SK-N-SH (cell line): ENCODE measurements around the gene CCDC102B. TPM values are rescaled to one million over a fixed set of nuclear protein-coding genes. Genes with fewer than 3 reads are reported as not detected.

Experiments used
- CTCF ChIA-PET: fragments of 300-600, 350-600 bp; formaldehyde crosslinking; extraction: SDS; loops from one replicate; lab custom pipeline; 2021; lab: Yijun Ruan, JAX
- POLR2A ChIA-PET: fragments of 350-600 bp; sonication (Branson Sonifier 250); formaldehyde crosslinking; extraction: SDS; loops from one replicate; lab custom pipeline; 2020; ENCODE audit warnings: antibody characterized with exemption, inconsistent platforms; lab: Yijun Ruan, JAX
- DNase-seq: peaks from one replicate; pipeline ENCODE4 v3.0.0; 2012
- H2AFZ ChIP-seq: fragments of 200-600 bp; sonication (generic); 2 replicates; pipeline ENCODE4 v1.8.1; 2016; ENCODE audit warnings: antibody characterized with exemption, mild to moderate bottlenecking, low read depth
- H3F3A ChIP-seq: fragments of 200-600 bp; sonication (generic); replicated peaks from 2 replicates; pipeline ENCODE3; 2016; ENCODE audit warnings: antibody characterized with exemption, mild to moderate bottlenecking; ENCODE audit not compliant: insufficient read depth
- H3K27ac ChIP-seq, 2 experiments: fragments of 200-500 bp in 1 of 2; fragments of 200-600 bp in 1 of 2; sonication (Bioruptor generic) in 1 of 2; sonication (generic), shearing (Covaris generic) in 1 of 2; 2 replicates each; pipeline versions ENCODE4 v1.5.1 to v1.6.1; 2014 to 2016; ENCODE audit warnings: low read depth in 2 of 2, inconsistent platforms in 1 of 2, low read length in 1 of 2, mild to moderate bottlenecking in 1 of 2, mixed read lengths in 1 of 2
- H3K27me3 ChIP-seq: fragments of 200-600 bp; sonication (generic), shearing (Covaris generic); 2 replicates; pipeline ENCODE4 v1.6.1; 2016; ENCODE audit warnings: mixed run types; ENCODE audit not compliant: insufficient read depth
- H3K36me3 ChIP-seq, 2 experiments: fragments of 200-500 bp in 1 of 2; fragments of 200-600 bp in 1 of 2; sonication (Bioruptor generic) in 1 of 2; sonication (generic) in 1 of 2; replicated peaks in 1 of 2; 2 replicates each; pipeline versions ENCODE3 to v1.5.1; 2014 to 2016; ENCODE audit warnings: low read length in 1 of 2, mild to moderate bottlenecking in 1 of 2; ENCODE audit not compliant: insufficient read depth in 2 of 2, control insufficient read depth in 1 of 2
- H3K4me1 ChIP-seq, 2 experiments: fragments of 200-500 bp in 1 of 2; fragments of 200-600 bp in 1 of 2; sonication (Bioruptor generic) in 1 of 2; sonication (generic), shearing (Covaris generic) in 1 of 2; 2 replicates each; pipeline versions ENCODE4 v1.5.1 to v1.6.1; 2014 to 2016; ENCODE audit warnings: low read depth in 1 of 2, low read length in 1 of 2, mixed run types in 1 of 2; ENCODE audit not compliant: insufficient read depth in 2 of 2, control insufficient read depth in 1 of 2
- H3K4me2 ChIP-seq: fragments of 200-600 bp; sonication (generic), shearing (Covaris generic); 2 replicates; pipeline ENCODE4 v1.6.1; 2017; ENCODE audit warnings: mixed run types
- H3K4me3 ChIP-seq, 2 experiments: fragments of 200-500 bp in 1 of 2; fragments of 200-600 bp in 1 of 2; sonication (Bioruptor generic) in 1 of 2; sonication (generic), shearing (Covaris generic) in 1 of 2; 2 replicates each; pipeline versions ENCODE4 v1.5.1 to v1.8.1; 2014 to 2016; ENCODE audit warnings: low read depth in 2 of 2, inconsistent platforms in 1 of 2, low read length in 1 of 2, mild to moderate bottlenecking in 1 of 2, mixed read lengths in 1 of 2, moderate library complexity in 1 of 2
- H3K79me2 ChIP-seq: fragments of 200-600 bp; sonication (generic); 2 replicates; pipeline ENCODE4 v1.8.1; 2017; ENCODE audit warnings: mild to moderate bottlenecking; ENCODE audit not compliant: insufficient read depth
- H3K9ac ChIP-seq: fragments of 200-600 bp; sonication (generic); 2 replicates; pipeline ENCODE4 v1.6.1; 2017; ENCODE audit warnings: mixed run types
- H3K9me2 ChIP-seq: fragments of 200-600 bp; sonication (generic); 2 replicates; pipeline ENCODE4 v1.6.1; 2017; ENCODE audit warnings: mixed run types
- H3K9me3 ChIP-seq: fragments of 200-600 bp; sonication (generic); 2 replicates; pipeline ENCODE4 v1.6.1; 2017; ENCODE audit warnings: mixed run types, mild to moderate bottlenecking, moderate library complexity
- H4K20me1 ChIP-seq: fragments of 200-600 bp; sonication (generic); 2 replicates; pipeline ENCODE4 v1.6.1; 2017; ENCODE audit warnings: mild to moderate bottlenecking, mixed run types; ENCODE audit not compliant: insufficient read depth
- CHD2 ChIP-seq: fragments of 150-350 bp; IDR thresholded peaks from 2 replicates; pipeline ENCODE4 v1.6.1; 2018; ENCODE audit warnings: low read length; ENCODE audit not compliant: partially characterized antibody
- CTCF ChIP-seq: fragments of 200-600 bp; sonication (generic); IDR thresholded peaks from 2 replicates; pipeline ENCODE4 v1.6.1; 2017; ENCODE audit warnings: antibody characterized with exemption, mild to moderate bottlenecking, moderate library complexity
- FOSL2 ChIP-seq: IDR thresholded peaks from 2 replicates; pipeline ENCODE4 v1.4.0; 2012; ENCODE audit warnings: low read depth, mild to moderate bottlenecking, moderate library complexity, borderline replicate concordance
- FOXJ3 ChIP-seq: sonication (generic); formaldehyde crosslinking; IDR thresholded peaks from 2 replicates; pipeline ENCODE4 v1.5.1; 2020; ENCODE audit warnings: mild to moderate bottlenecking, missing genetic modification reagents
- FOXM1 ChIP-seq: IDR thresholded peaks from 2 replicates; pipeline ENCODE4 v1.4.0; 2012; ENCODE audit warnings: low read depth, mild to moderate bottlenecking
- GABPA ChIP-seq: IDR thresholded peaks from 2 replicates; pipeline ENCODE4 v1.4.0; 2012; ENCODE audit warnings: low read depth, mild to moderate bottlenecking
- GATA2 ChIP-seq: sonication (generic); formaldehyde crosslinking; IDR thresholded peaks from 2 replicates; pipeline ENCODE4 v1.5.0; 2020; ENCODE audit warnings: mild to moderate bottlenecking, missing genetic modification reagents
- IRF3 ChIP-seq: fragments of 150-350 bp; IDR thresholded peaks from 2 replicates; pipeline ENCODE4 v1.6.1; 2016; ENCODE audit warnings: mild to moderate bottlenecking, low read depth, low read length
- JUND ChIP-seq: IDR thresholded peaks from 2 replicates; pipeline ENCODE4 v1.4.0; 2012
- MEF2A ChIP-seq: IDR thresholded peaks from 2 replicates; pipeline ENCODE4 v1.4.0; 2012; ENCODE audit warnings: low read depth, borderline replicate concordance
- MXI1 ChIP-seq: IDR thresholded peaks from 2 replicates; pipeline ENCODE4 v1.6.1; 2012; ENCODE audit warnings: mild to moderate bottlenecking, low read depth, low read length, improper control_type of control experiment
- NFIC ChIP-seq: IDR thresholded peaks from 2 replicates; pipeline ENCODE4 v1.4.0; 2012; ENCODE audit warnings: borderline replicate concordance
- NRF1 ChIP-seq: IDR thresholded peaks from 2 replicates; pipeline ENCODE4 v1.6.1; 2012; ENCODE audit warnings: low read depth, mild to moderate bottlenecking, low read length
- PBX3 ChIP-seq: IDR thresholded peaks from 2 replicates; pipeline ENCODE4; 2012
- RAD21 ChIP-seq: IDR thresholded peaks from 2 replicates; pipeline ENCODE4 v1.6.1; 2012; ENCODE audit warnings: mild to moderate bottlenecking, low read length
- RCOR1 ChIP-seq: fragments of 150-350 bp; IDR thresholded peaks from 2 replicates; pipeline ENCODE4 v1.6.1; 2017; ENCODE audit warnings: antibody characterized with exemption, low read length
- RXRA ChIP-seq: IDR thresholded peaks from 2 replicates; pipeline ENCODE4 v1.4.0; 2012; ENCODE audit warnings: low read depth, mild to moderate bottlenecking, borderline replicate concordance
- SIN3A ChIP-seq: IDR thresholded peaks from 2 replicates; pipeline ENCODE4 v1.6.1; 2012; ENCODE audit warnings: low read depth, mild to moderate bottlenecking, low read length, moderate library complexity, borderline replicate concordance
- SMC3 ChIP-seq: IDR thresholded peaks from 2 replicates; pipeline ENCODE4 v1.6.1; 2012; ENCODE audit warnings: low read depth, low read length, improper control_type of control experiment
- USF2 ChIP-seq: fragments of 150-350 bp; IDR thresholded peaks from 2 replicates; pipeline ENCODE4 v1.6.1; 2017; ENCODE audit warnings: antibody characterized with exemption, low read length, low read depth, borderline replicate concordance
- YY1 ChIP-seq: IDR thresholded peaks from 2 replicates; pipeline ENCODE4 v1.4.0; 2012; ENCODE audit warnings: low read depth, mild to moderate bottlenecking
- WGBS: methylation state at CpG from one replicate; pipeline ENCODE4 v1.1.6; 2017; ENCODE audit warnings: low lambda C conversion rate; 5-methylcytosine and 5-hydroxymethylcytosine counted together
- polyA plus RNA-seq, 3 experiments: library from polyadenylated mRNA; depleted of rRNA; stranded (reverse); fragments of >200 nt; gene quantifications; 2 replicates each; pipeline ENCODE4 v1.2.3, GENCODE V29; 2012
- TF ChIP-seq, protein P1 (sequence below): IDR thresholded peaks from 2 replicates; pipeline ENCODE4 v1.4.0; 2012; ENCODE audit warnings: low read depth, borderline replicate concordance

Gene CCDC102B
- polyA plus RNA-seq, 1 of the 3 experiments (the other 2 are of a cell fraction), result 2.0 TPM

GRCh38 chr18:68937029-68937599 lies 139.2 kb downstream of the CCDC102B start:
- H3K9me2 ChIP-seq, result no peaks in the 10 kb centered on the region; the same call in 1 of the 2 replicates
- H3K27ac ChIP-seq, result no peak overlapping the region
- TF ChIP-seq MEF2A (no peak), NRF1 (no peak), RAD21 (no peak), NFIC (no peak), PBX3 (no peak), FOXM1 (no peak), CHD2 (no peak), RCOR1 (no peak), GABPA (no peak), SIN3A (no peak)
- TF ChIP-seq, all 33 proteins: peak for 0
- Histone ChIP-seq H3K79me2 (no peaks in the 10 kb centered on the region), H4K20me1 (no peaks in the 10 kb centered on the region), H3K4me3 (no peak overlapping the region), H3K4me2 (no peak overlapping the region), H3K9ac (no peak overlapping the region), H3K4me1 (no peaks in the 10 kb centered on the region; a peak in 1 of 4 replicates), H3K27me3 (no peaks in the 10 kb centered on the region), H3F3A (peaks cover 6% of the 10 kb centered on the region), H2AFZ (no peak overlapping the region), H3K9me3 (no peaks in the 10 kb centered on the region), H3K36me3 (no peaks in the 10 kb centered on the region)
- ChIA-PET POLR2A (no interaction called here), CTCF (no interaction called here)
- WGBS, result 64% methylated on average over 4 of the region's 4 CpGs
- no peak for DNase-seq

GRCh38 chr18:68940039-68940438 lies 142.2 kb downstream of the CCDC102B start:
- no peak for DNase-seq
- CTCF ChIA-PET, result no interaction called here
- Histone ChIP-seq H3K27ac (no peak overlapping the region), H3K9me3 (no peaks in the 10 kb centered on the region), H3F3A (peaks cover 6% of the 10 kb centered on the region), H2AFZ (0 out of 2 replicates have a peak overlapping the region, but pooled peaks have one; percentile 1), H3K79me2 (no peaks in the 10 kb centered on the region), H3K4me3 (no peak overlapping the region), H3K27me3 (no peaks in the 10 kb centered on the region), H3K4me2 (no peak overlapping the region), H3K36me3 (no peaks in the 10 kb centered on the region), H3K4me1 (peaks cover 0 to 5% of the 10 kb centered on the region in 2 experiments; a peak in 2 of 4 replicates), H3K9me2 (no peaks in the 10 kb centered on the region; the same call in 1 of the 2 replicates), H4K20me1 (no peaks in the 10 kb centered on the region), H3K9ac (no peak overlapping the region)
- POLR2A ChIA-PET, result no interaction called here
- WGBS, result 36% methylated on average over 2 of the region's 2 CpGs
- TF ChIP-seq YY1 (no peak), NFIC (peak; percentile 8; the same call in 1 of the 2 replicates), FOSL2 (no peak), JUND (peak; percentile 45), RXRA (no peak), USF2 (no peak), CTCF (no peak), MXI1 (no peak), GABPA (no peak), FOXJ3 (CRISPR knock-in tag) (no peak), GATA2 (CRISPR knock-in tag) (no peak), NRF1 (no peak), IRF3 (no peak), SMC3 (no peak), RCOR1 (no peak)
- TF ChIP-seq, protein P1, sequence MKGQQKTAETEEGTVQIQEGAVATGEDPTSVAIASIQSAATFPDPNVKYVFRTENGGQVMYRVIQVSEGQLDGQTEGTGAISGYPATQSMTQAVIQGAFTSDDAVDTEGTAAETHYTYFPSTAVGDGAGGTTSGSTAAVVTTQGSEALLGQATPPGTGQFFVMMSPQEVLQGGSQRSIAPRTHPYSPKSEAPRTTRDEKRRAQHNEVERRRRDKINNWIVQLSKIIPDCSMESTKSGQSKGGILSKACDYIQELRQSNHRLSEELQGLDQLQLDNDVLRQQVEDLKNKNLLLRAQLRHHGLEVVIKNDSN, result no peak
